Keratinocyte (primary cell): ENCODE data around the gene OSBPL10. TPM values are rescaled to one million over a fixed set of nuclear protein-coding genes. Genes with fewer than 3 reads are reported as not detected.
A peak's percentile ranks its signal among the peaks of the same experiment; 100 is the strongest.

ENCODE experiments used
- DNase-seq: peaks from one replicate; pipeline ENCODE4 v3.0.0-alpha.2; 2011; ENCODE audit warnings: low read depth, missing footprints, low spot score
- FAIRE-seq: peaks from 2 replicates; lab custom pipeline; 2011; peaks lifted over from hg19 to GRCh38; lab: Jason Lieb, UNC
- H2AFZ ChIP-seq: 2 replicates; pipeline ENCODE4 v1.6.0; 2012; ENCODE audit warnings: low read length, control low read depth, inconsistent platforms; ENCODE audit not compliant: control insufficient read depth
- H3K27ac ChIP-seq: 2 replicates; pipeline ENCODE4 v1.5.1; 2011; ENCODE audit warnings: low read length; ENCODE audit not compliant: control insufficient read depth, insufficient read depth
- H3K27me3 ChIP-seq: 3 replicates; pipeline ENCODE4 v1.6.0; 2011; ENCODE audit warnings: low read length; ENCODE audit not compliant: control insufficient read depth, insufficient read depth; ENCODE audit errors: extremely low read depth
- H3K36me3 ChIP-seq, 2 experiments: 2 replicates in 1 of 2; 3 replicates in 1 of 2; pipeline ENCODE4 v1.5.1; 2011; ENCODE audit warnings: low read length in 2 of 2, mild to moderate bottlenecking in 1 of 2; ENCODE audit not compliant: control insufficient read depth in 2 of 2, insufficient read depth in 2 of 2; ENCODE audit errors: extremely low read depth in 1 of 2
- H3K4me1 ChIP-seq: 3 replicates; pipeline ENCODE4 v1.5.1; 2011; ENCODE audit warnings: low read length; ENCODE audit not compliant: control insufficient read depth, insufficient read depth; ENCODE audit errors: extremely low read depth
- H3K4me2 ChIP-seq: 3 replicates; pipeline ENCODE4 v1.6.0; 2011; ENCODE audit warnings: low read depth, low read length; ENCODE audit not compliant: control insufficient read depth, insufficient read depth; ENCODE audit errors: extremely low read depth
- H3K4me3 ChIP-seq, 3 experiments: fragments of 200-600 bp in 1 of 3; sonication (generic) in 1 of 3; 2 replicates in 2 of 3; 3 replicates in 1 of 3; pipeline ENCODE4 v1.5.1; 2011 to 2016; ENCODE audit warnings: low read length in 3 of 3, mild to moderate bottlenecking in 3 of 3, control low read depth in 2 of 3, inconsistent platforms in 1 of 3, low read depth in 1 of 3, mixed read lengths in 1 of 3, mixed run types in 1 of 3, moderate library complexity in 1 of 3; ENCODE audit not compliant: control insufficient read depth in 2 of 3, insufficient read depth in 2 of 3; ENCODE audit errors: extremely low read depth in 1 of 3
- H3K79me2 ChIP-seq: 2 replicates; pipeline ENCODE4 v1.6.0; 2012; ENCODE audit warnings: low read length; ENCODE audit not compliant: control insufficient read depth, insufficient read depth
- H3K9ac ChIP-seq: 3 replicates; pipeline ENCODE4 v1.6.0; 2011; ENCODE audit warnings: low read length; ENCODE audit not compliant: control insufficient read depth, insufficient read depth; ENCODE audit errors: extremely low read depth
- H3K9me1 ChIP-seq: 3 replicates; pipeline ENCODE4 v1.6.0; 2011; ENCODE audit warnings: low read length; ENCODE audit not compliant: control insufficient read depth, insufficient read depth; ENCODE audit errors: extremely low read depth
- H3K9me3 ChIP-seq: 2 replicates; pipeline ENCODE4 v1.5.1; 2012; ENCODE audit warnings: low read depth, low read length; ENCODE audit not compliant: control insufficient read depth
- H4K20me1 ChIP-seq: 3 replicates; pipeline ENCODE4 v1.6.0; 2011; ENCODE audit warnings: low read length; ENCODE audit not compliant: control insufficient read depth, insufficient read depth; ENCODE audit errors: extremely low read depth
- EZH2 ChIP-seq: IDR thresholded peaks from one replicate; pipeline ENCODE4 v1.6.1; 2012; ENCODE audit warnings: inconsistent platforms, mild to moderate bottlenecking, low read length, moderate library complexity
- dilution Hi-C: fragments of 300-500 bp; cut with MboI; formaldehyde crosslinking; loops from one replicate; pipeline ENCODE4 v1.7.0; 2020; ENCODE audit warnings: low sequenced_read_pairs; ENCODE audit not compliant: extremely low pct_ligation_motif_present
- polyA plus RNA-seq, 5 experiments: library from polyadenylated mRNA; depleted of rRNA in 3 of 5; stranded (reverse) in 3 of 5; stranded (forward) in 1 of 5; unstranded in 1 of 5; fragments of >200 nt; gene quantifications; 1 replicate in 1 of 5; 2 replicates in 3 of 5; 3 replicates in 1 of 5; pipeline versions ENCODE4 v1.2.1 to v1.2.3, GENCODE V29; 2011 to 2012; ENCODE audit warnings: missing spikeins in 2 of 5, low read depth in 1 of 5, low replicate concordance in 1 of 5
- TF ChIP-seq, protein P1 (sequence below), 3 experiments: IDR thresholded peaks in 1 of 3; conservative IDR thresholded peaks in 1 of 3; optimal IDR thresholded peaks in 1 of 3; 2 replicates in 2 of 3; 3 replicates in 1 of 3; pipeline versions ENCODE3 to v1.5.1; 2011; ENCODE audit warnings: low read length in 3 of 3, mild to moderate bottlenecking in 3 of 3, moderate library complexity in 2 of 3, control low read depth in 1 of 3, inconsistent platforms in 1 of 3; ENCODE audit not compliant: insufficient read depth in 2 of 3; ENCODE audit errors: extremely low read depth in 1 of 3

OSBPL10 gene
- polyA plus RNA-seq, 1 donor (not counting 4 experiments of a cell fraction or from before 2014, with no cell fraction given): 50.1 TPM

DNA sequence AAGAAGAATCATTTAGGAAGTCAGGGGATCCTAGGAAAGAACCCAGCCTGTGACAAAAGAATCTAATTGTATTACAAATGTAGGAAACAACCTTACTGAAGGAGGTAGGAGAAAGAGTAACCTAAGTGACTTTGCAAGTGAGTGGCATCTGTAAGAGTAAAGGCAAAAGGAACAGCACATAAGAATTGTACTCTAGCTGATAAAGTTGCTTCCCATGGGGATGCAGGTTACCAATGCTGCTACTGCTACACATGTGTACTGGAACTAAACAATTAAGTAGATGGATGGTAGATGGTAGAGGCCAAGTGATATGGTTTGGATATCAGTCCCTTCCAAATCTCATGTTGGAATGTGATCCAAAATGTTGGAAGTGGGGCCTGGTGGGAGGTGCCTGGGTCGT lies 60.8 kb downstream of the OSBPL10 start:
- dilution Hi-C loops: no loop called here
- peaks cover 1 to 9% of the 10 kb centered on the region in 2 experiments for H3K36me3 ChIP-seq
- H3K4me3 ChIP-seq: no peak overlapping the region
- H2AFZ ChIP-seq: no peak overlapping the region
- no peak for TF ChIP-seq EZH2
- TF ChIP-seq, protein P1, sequence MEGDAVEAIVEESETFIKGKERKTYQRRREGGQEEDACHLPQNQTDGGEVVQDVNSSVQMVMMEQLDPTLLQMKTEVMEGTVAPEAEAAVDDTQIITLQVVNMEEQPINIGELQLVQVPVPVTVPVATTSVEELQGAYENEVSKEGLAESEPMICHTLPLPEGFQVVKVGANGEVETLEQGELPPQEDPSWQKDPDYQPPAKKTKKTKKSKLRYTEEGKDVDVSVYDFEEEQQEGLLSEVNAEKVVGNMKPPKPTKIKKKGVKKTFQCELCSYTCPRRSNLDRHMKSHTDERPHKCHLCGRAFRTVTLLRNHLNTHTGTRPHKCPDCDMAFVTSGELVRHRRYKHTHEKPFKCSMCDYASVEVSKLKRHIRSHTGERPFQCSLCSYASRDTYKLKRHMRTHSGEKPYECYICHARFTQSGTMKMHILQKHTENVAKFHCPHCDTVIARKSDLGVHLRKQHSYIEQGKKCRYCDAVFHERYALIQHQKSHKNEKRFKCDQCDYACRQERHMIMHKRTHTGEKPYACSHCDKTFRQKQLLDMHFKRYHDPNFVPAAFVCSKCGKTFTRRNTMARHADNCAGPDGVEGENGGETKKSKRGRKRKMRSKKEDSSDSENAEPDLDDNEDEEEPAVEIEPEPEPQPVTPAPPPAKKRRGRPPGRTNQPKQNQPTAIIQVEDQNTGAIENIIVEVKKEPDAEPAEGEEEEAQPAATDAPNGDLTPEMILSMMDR (optimal IDR thresholded peaks at IDR 0.05 in 1 of 3, IDR thresholded peaks at IDR 0.05 in 1 of 3, conservative IDR thresholded peaks at IDR 0.05 in 1 of 3; ENCODE audit: extremely low read depth in 1 of 3, insufficient read depth in 2 of 3, low read length in 3 of 3): no peak
- no peak overlapping the region for H3K27ac ChIP-seq
- H3K4me2 ChIP-seq: no peak overlapping the region
- H3K9me1 ChIP-seq: peaks cover 3% of the 10 kb centered on the region
- DNase-seq (no peak), FAIRE-seq (no peak)
- H3K9ac ChIP-seq: no peak overlapping the region
- H3K9me3 ChIP-seq: no peaks in the 10 kb centered on the region
- peaks cover 3% of the 10 kb centered on the region for H4K20me1 ChIP-seq
- peaks cover 97% of the 10 kb centered on the region for H3K79me2 ChIP-seq
- peaks cover 23% of the 10 kb centered on the region for H3K4me1 ChIP-seq
- H3K27me3 ChIP-seq: no peaks in the 10 kb centered on the region

DNA sequence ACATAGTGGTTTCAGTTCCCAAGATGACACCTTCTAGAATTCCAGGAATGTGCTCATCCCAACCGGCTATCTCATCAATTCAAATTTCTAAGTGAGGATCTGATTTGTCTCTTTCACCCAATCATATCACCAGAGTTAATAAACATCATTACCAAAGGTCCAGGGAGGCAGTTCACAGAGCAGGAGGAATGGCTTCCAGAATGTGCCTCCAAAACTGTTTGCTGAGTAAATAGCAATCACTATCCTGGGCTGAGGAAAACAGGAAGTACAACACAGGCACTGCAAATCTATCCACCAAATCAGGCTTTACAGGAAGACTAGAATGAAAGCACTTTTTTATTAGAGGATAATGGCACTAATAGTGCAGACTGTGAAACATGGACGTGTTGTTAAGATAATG lies 61.5 kb downstream of the OSBPL10 start:
- peaks cover 23% of the 10 kb centered on the region for H3K4me1 ChIP-seq
- no peaks in the 10 kb centered on the region for H3K27me3 ChIP-seq
- H4K20me1 ChIP-seq: no peaks in the 10 kb centered on the region
- peaks cover 3% of the 10 kb centered on the region for H3K9me1 ChIP-seq
- DNase-seq (no peak), FAIRE-seq (peak; percentile 9)
- H3K9ac ChIP-seq: no peak overlapping the region
- H3K4me3 ChIP-seq: no peak overlapping the region
- H3K36me3 ChIP-seq: peaks cover 3 to 9% of the 10 kb centered on the region in 2 experiments
- no peak overlapping the region for H2AFZ ChIP-seq
- TF ChIP-seq EZH2: no peak
- peaks cover 97% of the 10 kb centered on the region for H3K79me2 ChIP-seq
- no peak overlapping the region for H3K4me2 ChIP-seq
- dilution Hi-C loops: no loop called here
- H3K27ac ChIP-seq: no peak overlapping the region
- H3K9me3 ChIP-seq: no peaks in the 10 kb centered on the region
